HG03159 (cell line): ENCODE measurements around the gene PIP5K1C.
"Not testable (repeated sequence)": the region's sequence is repeated elsewhere in the genome, so short reads cannot be mapped to it uniquely, and the experiment has no call there.

ENCODE experiments used
- ATAC-seq: cut with Tn5 transposase; IDR thresholded peaks from one replicate; pipeline ENCODE4 v1.9.1; 2021; ENCODE audit warnings: mild to moderate bottlenecking, moderate library complexity; ENCODE audit not compliant: unreplicated experiment

PIP5K1C gene

GRCh38 chr19:3603121-3603811 is 97.0 kb downstream of the PIP5K1C start:
- ATAC-seq, result no peak

GRCh38 chr19:3601021-3601420 is 99.2 kb downstream of the PIP5K1C start:
- ATAC-seq, result no peak

GRCh38 chr19:3599776-3600187 is 100.5 kb downstream of the PIP5K1C start:
- no peak for ATAC-seq

- no peak for ATAC-seq
Observed at GRCh38 chr19:3595521-3596061, 104.7 kb downstream of the PIP5K1C start.

DNA sequence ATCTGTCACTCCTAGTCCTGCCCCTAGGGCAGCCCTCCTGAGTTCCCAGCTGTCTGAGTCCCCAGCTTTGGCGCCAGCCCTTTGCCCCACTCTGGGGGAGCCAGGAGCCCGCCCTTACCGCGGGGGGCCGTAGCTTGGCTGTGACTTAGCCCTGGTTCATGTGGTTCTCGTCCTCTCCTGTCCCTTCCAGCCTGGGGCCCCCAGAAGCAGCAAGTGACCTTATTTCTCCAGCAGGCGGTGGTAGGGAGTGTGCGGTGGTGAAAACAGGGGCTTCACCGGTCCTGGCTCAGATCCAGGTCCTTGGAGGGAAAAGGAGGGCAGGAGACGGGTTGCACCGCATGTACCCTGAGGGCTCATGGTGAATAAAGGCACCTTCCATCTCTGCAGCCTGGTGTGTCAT is 107.1 kb downstream of the PIP5K1C start:
- no peak for ATAC-seq

DNA sequence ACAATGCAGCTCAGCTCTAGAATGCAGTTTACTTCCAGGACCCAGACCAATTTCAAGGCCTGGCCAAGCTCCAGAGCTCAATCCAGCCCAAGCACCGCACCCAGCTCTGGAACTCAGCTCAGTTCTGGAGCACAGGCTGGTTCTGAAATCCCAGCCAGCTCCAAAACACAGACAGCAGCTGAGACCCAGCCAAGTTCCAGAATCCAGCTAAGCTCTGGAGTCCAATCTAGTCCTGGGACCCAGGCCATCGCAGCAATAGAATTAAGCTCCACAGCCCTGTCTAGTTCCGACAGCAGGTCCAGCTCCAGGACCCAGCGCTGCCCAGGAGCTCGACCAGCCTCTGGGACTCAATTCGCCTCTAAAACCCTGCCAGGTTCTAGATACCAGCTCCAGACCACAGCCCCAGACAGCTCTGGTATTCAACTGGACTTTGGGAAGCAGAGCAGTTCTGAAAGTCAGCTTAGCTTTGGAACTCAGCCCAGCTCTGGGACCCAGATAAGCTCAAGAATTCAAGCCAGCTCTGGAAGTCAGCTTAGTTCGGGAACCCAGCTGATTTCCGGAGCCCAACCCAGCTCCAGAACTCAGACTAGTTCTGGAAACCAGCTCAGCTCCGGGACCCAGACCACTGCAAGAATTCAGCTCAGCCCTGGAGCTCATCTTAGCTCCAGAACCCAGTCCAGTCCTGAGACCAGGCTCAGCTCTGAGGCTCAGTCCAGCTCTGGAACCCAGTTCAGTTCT is 108.2 kb downstream of the PIP5K1C start:
- no peak for ATAC-seq

DNA sequence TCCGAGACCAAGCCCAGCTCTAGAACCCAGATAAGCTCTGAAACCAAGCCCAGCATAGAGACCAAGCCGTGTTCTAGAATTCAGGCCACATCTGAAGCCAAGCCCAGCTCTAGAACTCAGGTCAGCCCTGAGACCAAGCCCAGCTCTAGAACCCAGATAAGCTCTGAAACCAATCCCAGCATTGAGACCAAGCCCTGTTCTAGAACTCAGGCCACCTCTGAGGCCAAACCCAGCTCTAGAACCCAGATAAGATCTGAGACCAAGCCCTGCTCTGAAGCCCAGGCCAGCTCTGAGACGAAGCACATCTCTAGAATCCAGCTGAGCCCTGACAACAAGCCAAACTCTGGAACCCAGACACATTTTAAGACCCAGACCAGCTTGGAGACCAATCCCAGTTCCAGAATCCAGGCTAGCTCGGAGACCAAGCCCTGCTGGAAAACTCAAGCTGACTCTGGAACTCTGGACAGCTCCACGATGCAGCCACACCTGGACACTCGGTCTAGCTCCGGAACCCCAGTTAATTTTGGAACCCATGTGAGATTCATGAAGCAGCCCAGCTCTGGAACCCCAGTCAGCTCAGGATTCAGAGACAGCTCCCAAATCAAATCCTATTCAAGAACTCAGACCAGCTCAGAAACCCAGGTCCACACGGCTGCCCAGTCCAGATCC is 109.1 kb downstream of the PIP5K1C start:
- ATAC-seq, result no peak

- ATAC-seq, result no peak
Observed at GRCh38 chr19:3589949-3590348, 110.3 kb downstream of the PIP5K1C start.

DNA sequence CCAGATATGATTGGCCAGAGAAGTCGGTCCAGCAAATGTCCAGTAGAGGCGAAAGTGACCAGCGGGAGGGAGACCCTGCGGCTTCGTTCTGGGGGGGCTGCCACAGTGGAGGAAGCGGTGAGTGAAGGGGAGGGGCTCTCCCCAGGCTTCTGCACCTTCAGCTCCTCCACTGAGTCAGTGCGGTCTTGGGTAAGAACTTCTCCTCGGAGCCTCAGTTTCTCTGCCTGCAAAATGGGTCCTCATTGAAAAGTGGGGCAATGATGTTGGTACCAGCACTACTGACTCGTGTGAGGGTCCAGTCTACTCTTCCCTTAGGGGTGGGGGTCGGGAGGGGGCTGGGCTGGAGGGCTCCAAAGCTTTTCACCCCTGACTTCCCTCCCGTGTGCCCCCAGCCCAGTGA is 110.8 kb downstream of the PIP5K1C start:
- ATAC-seq, result no peak

GRCh38 chr19:3586707-3587346 is 113.4 kb downstream of the PIP5K1C start:
- ATAC-seq, result no peak

DNA sequence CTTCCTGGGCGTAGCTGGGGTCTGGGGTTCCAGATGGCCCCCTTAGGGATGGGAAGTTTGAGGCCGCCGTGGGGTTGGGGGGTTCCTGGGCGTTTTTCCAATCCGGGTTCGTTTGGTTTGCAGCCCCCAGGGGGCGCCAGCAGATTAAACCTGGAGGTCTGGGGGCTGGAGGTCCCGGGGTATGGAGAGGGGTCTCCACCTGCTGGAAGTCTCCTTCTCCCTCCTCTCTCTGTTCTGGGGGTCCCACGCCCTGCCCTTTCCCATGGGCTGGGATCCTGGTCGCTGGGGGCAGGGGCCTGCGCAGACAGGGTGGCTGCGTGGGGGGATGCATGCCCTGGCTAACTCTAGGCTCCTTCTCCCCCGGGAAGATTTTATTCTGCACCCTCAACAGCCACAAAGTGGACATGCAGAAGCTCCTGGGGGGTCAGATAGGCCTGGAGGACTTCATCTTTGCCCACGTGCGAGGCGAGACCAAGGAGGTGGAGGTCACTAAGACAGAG is 114.1 kb downstream of the PIP5K1C start:
- no peak for ATAC-seq

DNA sequence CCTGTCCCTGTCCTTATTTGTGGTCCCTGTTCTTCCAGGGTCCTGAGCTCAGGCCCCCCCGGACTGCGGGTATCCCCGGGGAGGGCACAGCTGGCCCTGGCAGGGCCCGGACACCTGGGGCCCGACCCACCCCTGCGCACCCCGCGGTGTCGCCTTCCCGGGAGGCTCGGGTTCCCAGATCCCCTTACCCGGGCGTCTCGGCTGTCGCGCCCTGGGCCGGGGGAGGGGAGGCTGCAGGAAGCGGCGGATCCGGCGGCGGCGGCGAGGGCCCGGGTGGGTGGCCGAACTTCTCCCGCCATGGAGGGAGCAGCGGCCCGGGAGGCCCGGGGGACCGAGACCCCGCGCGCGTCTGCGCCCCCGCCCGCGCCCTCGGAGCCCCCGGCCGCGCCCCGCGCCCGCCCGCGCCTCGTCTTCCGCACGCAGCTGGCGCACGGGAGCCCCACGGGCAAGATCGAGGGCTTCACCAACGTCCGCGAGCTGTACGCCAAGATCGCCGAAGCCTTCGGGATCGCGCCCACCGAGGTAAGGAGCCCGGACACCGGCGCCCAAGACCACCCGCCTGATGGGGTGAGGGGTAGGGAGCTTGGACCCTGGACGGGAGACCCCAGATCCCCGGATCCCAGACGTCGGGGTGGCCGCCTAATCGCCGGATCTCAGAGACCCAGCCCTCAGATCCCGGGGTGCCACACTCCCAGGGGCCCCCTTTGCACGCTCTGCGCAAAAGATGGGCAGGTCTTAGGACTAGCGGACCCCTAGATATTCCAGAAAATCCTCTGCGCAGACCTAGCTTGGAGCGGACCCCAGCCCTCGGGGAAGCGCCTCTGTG is 114.8 kb downstream of the PIP5K1C start, which contains the start of gene GIPC3:
TSS of gene GIPC3 (plus strand) at position 178 of the 826 bp plus-strand sequence. CDS start at position 298, 120 bp downstream.
- ATAC-seq, result no peak

GRCh38 chr19:3584036-3584802 is 116.0 kb downstream of the PIP5K1C start:
- ATAC-seq, result not testable (repeated sequence)

- not testable (repeated sequence) for ATAC-seq
Observed at GRCh38 chr19:3581792-3582191, 118.5 kb downstream of the PIP5K1C start.
